Measurements from ENCODE around the gene SLC44A5.

Gene SLC44A5

GRCh38 chr1:75170981-75171380 lies 439.9 kb downstream of the SLC44A5 start:
- no peak for DNase-seq

GRCh38 chr1:75170011-75170410 lies 440.9 kb downstream of the SLC44A5 start:
- no peak for DNase-seq

GRCh38 chr1:75166821-75167220 lies 444.1 kb downstream of the SLC44A5 start:
- DNase-seq = no peak

- no peak for DNase-seq
Measured at GRCh38 chr1:75165264-75165663, 445.6 kb downstream of the SLC44A5 start.

GRCh38 chr1:75159154-75159553 lies 451.8 kb downstream of the SLC44A5 start:
- DNase-seq = no peak

Measured in fibroblast of skin of right quadriceps (primary cell).